GM21528 (cell line): ENCODE data around the gene UNC5C.

Experiments used
- ATAC-seq: cut with Tn5 transposase; IDR thresholded peaks from one replicate; pipeline ENCODE4 v1.9.1; 2021; ENCODE audit warnings: mild to moderate bottlenecking, moderate library complexity; ENCODE audit not compliant: unreplicated experiment, low FRiP score

The UNC5C gene

GRCh38 chr4:95524184-95524583 is 24.6 kb downstream of the UNC5C start:
- ATAC-seq: no peak

DNA sequence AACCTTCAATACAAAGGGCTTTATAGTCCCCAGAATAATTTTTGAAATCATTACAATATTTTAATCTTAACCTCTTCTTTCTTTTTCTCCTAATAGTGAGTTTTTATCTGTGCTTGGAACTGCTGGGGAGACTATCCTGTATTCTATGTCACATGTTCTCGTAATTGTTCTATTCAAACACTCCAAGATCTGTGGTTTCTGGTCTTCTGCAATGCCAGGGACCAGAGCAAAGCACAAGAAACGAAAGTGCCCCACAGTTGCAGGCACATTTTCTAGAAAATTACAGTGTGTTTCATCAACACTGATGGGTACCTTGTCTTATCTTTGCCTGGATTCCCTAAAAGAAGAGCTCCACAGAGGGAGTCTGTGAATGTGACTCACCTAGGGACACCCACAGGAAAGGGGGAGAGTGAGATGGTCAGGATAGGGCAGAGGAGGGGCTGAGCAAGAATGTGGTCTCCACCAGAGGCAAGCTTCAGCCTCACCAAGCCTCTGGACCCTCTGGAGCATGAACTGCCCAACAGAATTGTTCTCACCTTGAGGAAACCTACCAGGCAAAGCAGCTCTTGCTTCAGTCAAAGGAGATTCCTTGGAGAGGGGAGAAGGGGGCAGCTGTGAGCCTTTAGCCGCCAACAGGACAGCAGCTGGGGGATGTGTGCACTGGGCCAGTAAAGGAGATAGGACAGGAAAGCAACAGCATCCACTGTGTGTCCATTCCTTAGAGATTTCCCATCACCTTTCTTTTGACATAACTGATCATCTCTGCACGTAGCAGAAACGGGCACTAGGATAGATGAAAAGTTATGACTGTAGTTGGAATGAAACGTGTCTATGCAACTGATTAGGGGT is 25.9 kb downstream of the UNC5C start:
- no peak for ATAC-seq

- ATAC-seq: no peak
These were observed 31.0 kb downstream of the UNC5C start for GRCh38 chr4:95517576-95518345.

- no peak for ATAC-seq
These were observed 32.2 kb downstream of the UNC5C start for GRCh38 chr4:95516528-95517017.

GRCh38 chr4:95515589-95515988 is 33.2 kb downstream of the UNC5C start:
- no peak for ATAC-seq

- ATAC-seq: no peak
These were observed 35.8 kb downstream of the UNC5C start for GRCh38 chr4:95513022-95513421.

DNA sequence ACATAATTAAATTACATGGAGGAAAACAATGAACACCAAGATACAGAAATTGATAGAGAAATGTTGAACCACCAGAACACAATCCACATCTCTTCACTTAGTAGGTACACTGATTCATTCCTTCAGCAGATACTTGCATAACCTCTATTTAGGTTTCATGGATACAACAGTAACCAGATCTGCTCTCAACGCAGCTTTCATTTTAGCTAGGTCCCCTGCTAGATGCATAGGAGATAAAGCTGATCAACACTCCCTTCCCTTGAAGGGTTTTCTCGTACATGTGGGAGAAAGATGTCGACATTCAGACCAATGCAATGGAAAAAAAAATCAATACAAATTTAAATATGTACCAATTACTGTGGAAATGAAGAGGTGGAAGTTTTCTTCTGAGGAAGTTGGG is 37.3 kb downstream of the UNC5C start:
- no peak for ATAC-seq

DNA sequence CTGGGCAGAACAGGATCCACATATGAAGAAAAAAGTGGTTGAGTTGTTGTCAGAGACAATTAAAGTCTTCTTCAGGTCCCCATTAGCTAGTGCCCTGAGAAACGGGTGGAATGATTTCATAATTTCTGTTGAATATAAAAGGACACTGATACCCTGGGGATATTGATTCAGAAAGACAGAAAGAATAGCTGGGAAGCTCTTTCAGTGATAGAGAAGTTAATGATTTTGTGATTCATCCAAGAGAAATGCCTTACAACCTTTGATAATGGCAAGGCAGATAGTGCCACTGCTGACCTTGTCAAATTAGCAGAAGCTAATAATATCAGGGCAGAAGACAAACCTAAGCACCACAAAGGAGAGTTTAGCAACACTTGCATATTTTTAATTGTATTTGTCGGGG is 37.9 kb downstream of the UNC5C start:
- no peak for ATAC-seq

DNA sequence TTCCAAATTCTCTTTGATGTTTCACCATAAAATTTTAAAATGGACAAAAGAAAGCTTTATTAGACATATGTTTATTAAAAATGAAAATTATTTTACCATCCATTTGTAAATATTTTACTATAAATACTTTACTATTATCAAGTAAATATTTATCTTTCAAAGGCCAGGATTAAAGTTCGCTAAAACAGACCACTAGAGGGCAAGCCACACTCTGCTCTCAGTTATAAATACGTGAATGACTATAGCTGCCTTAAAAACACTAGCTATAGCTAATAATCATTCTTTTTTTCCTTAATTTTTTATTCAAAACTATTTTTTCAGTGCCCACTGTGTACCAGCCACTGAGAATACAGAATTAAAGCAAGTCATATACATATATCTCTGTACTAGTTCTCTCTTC is 38.6 kb downstream of the UNC5C start:
- ATAC-seq: no peak

GRCh38 chr4:95508421-95508820 is 40.4 kb downstream of the UNC5C start:
- no peak for ATAC-seq

DNA sequence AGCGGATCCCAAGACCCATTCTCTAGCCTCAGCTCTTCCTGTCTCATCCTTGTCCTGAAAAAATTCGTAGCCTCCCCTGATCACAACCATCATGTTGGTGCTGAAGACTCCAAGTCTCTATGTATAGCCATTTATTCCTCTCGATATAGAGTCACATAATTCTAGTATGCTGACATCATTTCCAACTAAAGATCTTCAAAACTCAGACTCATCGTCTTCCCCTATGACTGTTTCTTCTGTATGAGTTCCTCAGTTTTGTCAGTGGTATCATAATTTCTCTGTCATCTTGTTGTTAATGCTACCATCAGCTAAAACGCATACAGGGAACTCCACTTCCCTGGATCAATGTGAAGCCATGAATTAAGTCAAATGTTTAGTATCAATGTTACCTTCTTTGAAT is 41.2 kb downstream of the UNC5C start:
- no peak for ATAC-seq

DNA sequence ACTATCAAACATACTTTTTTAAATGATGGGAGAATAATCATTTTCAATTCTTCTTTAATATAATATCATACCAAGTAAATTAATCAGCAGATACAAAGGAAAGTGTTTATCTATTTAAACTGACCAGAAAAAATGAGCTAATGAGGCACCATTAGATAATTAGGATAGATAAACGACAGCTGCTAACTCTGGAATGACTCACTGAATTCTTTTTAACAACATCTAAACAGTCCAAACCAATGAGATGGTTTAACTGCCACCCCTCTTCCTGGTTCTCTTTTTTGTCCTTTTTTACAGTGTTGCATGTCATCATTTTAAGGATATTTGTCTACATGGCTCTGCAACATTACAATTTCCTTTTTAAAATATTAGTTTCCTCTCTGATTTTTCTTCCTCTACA is 41.6 kb downstream of the UNC5C start:
- ATAC-seq: no peak

DNA sequence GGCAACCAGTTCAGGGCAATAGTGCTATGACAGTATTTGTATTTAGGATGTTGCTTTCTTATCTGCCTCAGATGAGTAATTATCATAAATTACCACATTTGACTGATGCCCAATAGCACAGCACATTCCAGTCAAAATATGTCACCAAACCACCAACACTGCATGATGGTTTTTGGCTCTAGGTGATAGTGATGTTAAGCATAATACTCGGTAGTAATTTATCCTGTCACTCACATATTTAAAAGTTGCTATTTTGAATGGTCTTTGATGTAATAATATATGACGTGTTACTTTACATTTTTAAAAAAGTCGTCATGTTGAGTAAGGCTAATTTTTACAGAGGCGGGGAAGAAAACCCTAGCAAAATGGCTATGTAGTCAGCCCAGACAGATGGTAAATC is 42.5 kb downstream of the UNC5C start:
- no peak for ATAC-seq

DNA sequence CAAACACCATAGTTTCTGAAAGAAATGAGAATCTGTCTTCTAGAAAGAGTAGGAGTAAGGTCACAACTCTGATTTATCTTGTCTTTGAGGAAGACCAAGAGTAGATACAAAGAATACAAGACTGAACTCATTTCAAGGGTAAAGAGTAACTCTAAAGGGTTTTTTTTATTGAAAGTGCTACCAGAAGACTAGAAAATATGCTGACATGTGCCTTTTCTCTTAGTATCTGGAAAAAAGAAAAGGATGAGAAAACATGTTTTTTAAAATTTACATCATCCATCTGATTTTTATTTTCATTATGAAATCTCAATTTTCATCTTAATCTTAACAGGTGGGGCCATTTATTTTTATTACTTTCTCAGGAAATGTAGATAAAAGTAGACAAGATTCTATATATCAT is 43.0 kb downstream of the UNC5C start:
- ATAC-seq: no peak

- ATAC-seq: no peak
These were observed 43.6 kb downstream of the UNC5C start for GRCh38 chr4:95505151-95505550.

DNA sequence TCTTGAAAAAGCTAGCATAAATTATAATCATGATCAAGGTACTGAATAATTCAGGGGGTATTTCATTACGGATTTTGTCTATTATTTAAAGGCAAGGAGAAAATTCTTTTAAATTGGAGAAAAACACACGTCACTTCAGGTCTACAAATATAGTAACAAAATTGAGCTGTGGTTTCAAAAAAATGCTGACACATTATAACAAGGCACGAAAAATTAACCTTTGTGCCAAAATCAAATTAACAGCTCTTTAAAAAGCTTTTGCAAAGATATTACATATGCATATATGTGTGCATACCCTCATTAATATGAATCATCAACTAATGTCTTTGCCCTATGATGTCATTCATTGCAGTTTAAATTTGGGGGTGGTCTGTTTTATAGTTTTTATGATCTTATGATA is 44.3 kb downstream of the UNC5C start:
- no peak for ATAC-seq

DNA sequence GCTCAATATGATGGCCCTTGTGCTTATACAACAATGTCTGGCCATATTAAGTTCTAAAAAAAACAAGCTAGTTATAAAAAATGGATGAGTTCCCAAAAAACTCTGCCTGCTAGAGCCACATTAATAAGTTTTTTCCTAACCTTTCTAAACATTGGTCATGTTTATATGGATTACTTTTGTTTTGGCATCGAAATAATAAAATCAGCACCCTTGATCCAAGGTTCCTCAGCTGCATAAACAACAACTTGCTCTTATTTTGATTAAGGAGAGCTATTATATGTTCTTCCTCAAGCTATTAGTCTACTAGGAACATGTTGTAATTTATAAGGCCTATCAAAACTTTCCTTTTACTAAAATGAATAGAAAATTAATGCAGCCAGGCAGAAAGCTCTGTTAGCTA is 48.4 kb downstream of the UNC5C start:
- ATAC-seq: no peak

- no peak for ATAC-seq
These were observed 49.5 kb downstream of the UNC5C start for GRCh38 chr4:95499291-95499696.

DNA sequence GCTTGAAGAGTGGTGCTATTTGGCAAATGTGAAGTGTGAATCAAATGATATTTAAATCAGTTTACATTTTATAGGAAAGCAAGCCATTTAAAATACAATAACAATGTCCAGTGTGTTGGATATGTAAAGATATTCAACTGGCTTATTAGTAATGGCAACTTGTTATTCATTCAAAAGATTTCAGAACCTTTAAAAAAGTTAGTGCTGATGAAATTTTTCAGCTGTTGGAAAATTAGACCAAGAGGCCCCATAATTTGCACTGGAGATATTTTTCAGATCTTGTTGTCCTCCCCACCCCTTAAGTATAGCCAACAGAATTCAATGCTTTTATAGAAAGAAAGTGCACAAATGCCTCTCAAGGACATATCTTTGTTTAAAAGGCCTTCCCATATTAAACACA is 54.6 kb downstream of the UNC5C start:
- no peak for ATAC-seq

DNA sequence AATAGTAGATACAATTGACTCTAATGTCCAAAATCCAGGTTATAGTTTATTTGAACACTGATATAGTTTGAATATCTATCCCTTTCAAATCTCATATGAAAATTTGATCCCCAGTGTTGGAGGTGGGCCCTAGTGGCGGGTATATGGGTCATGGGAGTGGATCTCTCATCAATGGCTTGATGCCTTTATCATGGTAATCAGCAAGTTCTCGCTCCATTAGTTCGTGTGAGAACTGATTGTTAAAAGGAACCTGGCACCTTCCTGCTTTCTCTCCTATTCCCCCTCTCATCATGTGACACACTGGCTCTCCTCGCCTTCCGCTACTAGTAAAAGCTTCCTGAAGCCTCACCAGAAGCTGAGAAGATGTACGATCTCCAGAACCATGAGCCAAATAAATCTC is 70.1 kb downstream of the UNC5C start:
- no peak for ATAC-seq

DNA sequence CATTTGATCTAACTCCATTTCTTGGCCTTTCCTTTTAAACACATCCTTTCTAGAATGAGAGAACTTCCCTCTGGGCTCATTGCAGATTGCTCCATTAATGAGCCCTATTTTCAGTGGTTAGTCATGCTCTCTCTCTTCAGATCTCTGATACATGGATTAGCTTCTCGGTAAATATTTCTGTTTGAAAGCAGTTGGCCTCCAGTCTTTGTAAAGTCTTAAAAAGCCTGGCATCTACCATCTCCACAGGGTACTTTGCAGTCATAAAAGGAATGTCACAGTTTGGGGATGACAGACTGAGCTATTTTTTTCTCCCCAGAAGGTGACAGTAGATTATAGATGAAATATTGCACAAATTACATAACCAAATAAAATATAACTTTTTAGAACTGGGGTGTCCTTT is 72.7 kb downstream of the UNC5C start:
- ATAC-seq: no peak

DNA sequence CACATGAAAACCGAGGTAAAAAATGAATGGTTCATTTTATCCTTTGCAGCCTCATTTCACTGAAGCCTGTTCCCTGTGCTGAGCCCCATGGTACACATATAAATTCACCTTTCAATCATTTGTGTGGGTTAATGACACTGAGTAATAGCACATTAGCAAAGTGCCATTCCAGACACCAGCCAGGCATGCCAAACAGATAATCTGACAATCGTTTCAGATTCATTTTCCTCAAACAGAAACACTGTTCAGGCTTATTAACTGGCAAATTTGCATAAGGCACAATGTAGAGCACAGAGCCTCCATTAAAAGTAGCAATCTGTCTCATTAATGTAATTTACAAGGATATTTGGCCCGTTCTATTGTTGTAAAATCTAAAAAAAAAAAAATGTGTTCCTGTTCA is 76.2 kb downstream of the UNC5C start:
- no peak for ATAC-seq
